ENCODE results near the gene CYTIP. TPM values are rescaled to one million over a fixed set of nuclear protein-coding genes. Genes with fewer than 3 reads are reported as not detected.

The CYTIP gene
- total and polyA plus RNA-seq, 4 donors, result 1.6 to 5.5 (median 2.1) TPM

GRCh38 chr2:157469726-157470125 lies 25.8 kb upstream of the CYTIP start (continued):
- TF ChIP-seq CTCF (IDR thresholded peaks at IDR 0.05; ENCODE audit: low read depth, low read length, missing input control) (no peak), RAD21 (IDR thresholded peaks at IDR 0.05) (no peak), FOXA2 (IDR thresholded peaks at IDR 0.05) (no peak)

- TF ChIP-seq GABPA (IDR thresholded peaks at IDR 0.05 in 1 of 2, conservative IDR thresholded peaks at IDR 0.05 in 1 of 2) (peak in 1 of 2 donors; percentile 27), TAF1 (conservative IDR thresholded peaks at IDR 0.05) (no peak), SP1 (IDR thresholded peaks at IDR 0.05) (no peak)
- DNase-seq (ENCODE audit: low spot score), result no peak
- H3K27ac ChIP-seq (ENCODE audit: low read depth in 1 of 2, low read length in 2 of 2), result peak overlapping the region; percentile 49 to 62
- H3K9me3 ChIP-seq (ENCODE audit: control insufficient read depth in 4 of 4, low read length in 3 of 4), result no peaks in the 10 kb centered on the region
- H3K27me3 ChIP-seq (ENCODE audit: control insufficient read depth in 4 of 4, insufficient read depth in 4 of 4, low read length in 3 of 4), result no peaks in the 10 kb centered on the region
- peak overlapping the region in 1 of 2 donors; percentile 21 for H3K9ac ChIP-seq (ENCODE audit: low read depth in 1 of 2, low read length in 2 of 2)
- H3K36me3 ChIP-seq (ENCODE audit: control insufficient read depth in 4 of 4, insufficient read depth in 3 of 4, low read depth in 1 of 4, low read length in 3 of 4), result no peaks in the 10 kb centered on the region
- H3K4me1 ChIP-seq (ENCODE audit: control insufficient read depth in 4 of 4, insufficient read depth in 4 of 4, low read length in 3 of 4), result no peaks in the 10 kb centered on the region
- no peak overlapping the region for H3K4me3 ChIP-seq (ENCODE audit: low read depth in 1 of 3, low read length in 3 of 3)
- 72% methylated on average over 8 of the region's 8 CpGs for WGBS
Observed at GRCh38 chr2:157468931-157469708, 25.2 kb upstream of the CYTIP start.

GRCh38 chr2:157466764-157467163 lies 22.9 kb upstream of the CYTIP start:
- DNase-seq (ENCODE audit: low spot score), result no peak
- no peaks in the 10 kb centered on the region for H3K4me1 ChIP-seq (ENCODE audit: control insufficient read depth in 4 of 4, insufficient read depth in 4 of 4, low read length in 3 of 4)
- no peaks in the 10 kb centered on the region for H3K36me3 ChIP-seq (ENCODE audit: control insufficient read depth in 4 of 4, insufficient read depth in 3 of 4, low read depth in 1 of 4, low read length in 3 of 4)
- no peaks in the 10 kb centered on the region for H3K27me3 ChIP-seq (ENCODE audit: control insufficient read depth in 4 of 4, insufficient read depth in 4 of 4, low read length in 3 of 4)
- H3K9ac ChIP-seq (ENCODE audit: low read depth in 1 of 2, low read length in 2 of 2), result no peak overlapping the region
- WGBS, result 87% methylated on average over 5 of the region's 5 CpGs
- H3K4me3 ChIP-seq (ENCODE audit: low read depth in 1 of 3, low read length in 3 of 3), result no peak overlapping the region
- no peaks in the 10 kb centered on the region for H3K9me3 ChIP-seq (ENCODE audit: control insufficient read depth in 4 of 4, low read length in 3 of 4)
- no peak overlapping the region for H3K27ac ChIP-seq (ENCODE audit: low read depth in 1 of 2, low read length in 2 of 2)
- TF ChIP-seq YY1 (IDR thresholded peaks at IDR 0.05) (no peak), HNF4A (conservative IDR thresholded peaks at IDR 0.05) (no peak), NR2F2 (IDR thresholded peaks at IDR 0.05) (no peak), ZBTB33 (IDR thresholded peaks at IDR 0.05) (no peak), FOXA1 (IDR thresholded peaks at IDR 0.05) (no peak), RXRA (IDR thresholded peaks at IDR 0.05) (no peak), EGR1 (IDR thresholded peaks at IDR 0.05; ENCODE audit: low read depth in 2 of 2) (no peak), GABPA (IDR thresholded peaks at IDR 0.05 in 1 of 2, conservative IDR thresholded peaks at IDR 0.05 in 1 of 2) (no peak), HNF4G (IDR thresholded peaks at IDR 0.05) (no peak), JUND (IDR thresholded peaks at IDR 0.05) (no peak), REST (IDR thresholded peaks at IDR 0.05) (no peak), CTCF (IDR thresholded peaks at IDR 0.05; ENCODE audit: low read depth, low read length, missing input control) (no peak), SP1 (IDR thresholded peaks at IDR 0.05) (no peak)
- TF ChIP-seq, protein P1, sequence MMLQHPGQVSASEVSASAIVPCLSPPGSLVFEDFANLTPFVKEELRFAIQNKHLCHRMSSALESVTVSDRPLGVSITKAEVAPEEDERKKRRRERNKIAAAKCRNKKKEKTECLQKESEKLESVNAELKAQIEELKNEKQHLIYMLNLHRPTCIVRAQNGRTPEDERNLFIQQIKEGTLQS (IDR thresholded peaks at IDR 0.05), result no peak
- TF ChIP-seq, protein P2, sequence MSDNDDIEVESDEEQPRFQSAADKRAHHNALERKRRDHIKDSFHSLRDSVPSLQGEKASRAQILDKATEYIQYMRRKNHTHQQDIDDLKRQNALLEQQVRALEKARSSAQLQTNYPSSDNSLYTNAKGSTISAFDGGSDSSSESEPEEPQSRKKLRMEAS (IDR thresholded peaks at IDR 0.05), result no peak

Measured in liver (tissue), 9 donors.